GM23338 (cell line): ENCODE measurements around the gene CATSPER3. TPM values are rescaled to one million over a fixed set of nuclear protein-coding genes. Genes with fewer than 3 reads are reported as not detected.

Experiments
- ATAC-seq: fragments of 200-7000 bp; cut with Tn5 transposase; 3 replicates; pipeline ENCODE4 v1.9.1; 2020
- DNase-seq: peaks from one replicate; pipeline ENCODE4 v3.0.0-alpha.2; 2015; ENCODE audit warnings: low spot score
- H2AFZ ChIP-seq: fragments of 200-600 bp; sonication (generic); 2 replicates; pipeline ENCODE4 v1.8.0; 2016; ENCODE audit warnings: antibody characterized with exemption, mild to moderate bottlenecking, moderate library complexity
- H3F3A ChIP-seq: fragments of 200-600 bp; sonication (generic); replicated peaks from 2 replicates; pipeline ENCODE4 v1.8.0; 2017; ENCODE audit warnings: antibody characterized with exemption, mixed run types, low read depth
- H3K27ac ChIP-seq: fragments of 200-600 bp; sonication (generic); 2 replicates; pipeline ENCODE4 v1.6.1; 2016; ENCODE audit warnings: low read depth
- H3K27me3 ChIP-seq: fragments of 200-600 bp; sonication (generic); 2 replicates; pipeline ENCODE4 v1.8.0; 2016; ENCODE audit warnings: mild to moderate bottlenecking, mixed run types, moderate library complexity; ENCODE audit not compliant: insufficient read depth
- H3K36me3 ChIP-seq: fragments of 200-600 bp; sonication (generic); 2 replicates; pipeline ENCODE4 v1.8.0; 2016; ENCODE audit warnings: mild to moderate bottlenecking; ENCODE audit not compliant: insufficient read depth
- H3K4me1 ChIP-seq: fragments of 200-600 bp; sonication (generic); 2 replicates; pipeline ENCODE4 v1.8.0; 2016; ENCODE audit warnings: mild to moderate bottlenecking, moderate library complexity; ENCODE audit not compliant: insufficient read depth
- H3K4me2 ChIP-seq: fragments of 200-600 bp; sonication (generic); 2 replicates; pipeline ENCODE4 v1.7.1; 2017; ENCODE audit warnings: mixed run types
- H3K4me3 ChIP-seq: fragments of 200-600 bp; sonication (generic); 2 replicates; pipeline ENCODE4 v1.6.1; 2016; ENCODE audit warnings: mixed run types
- H3K79me2 ChIP-seq: fragments of 200-600 bp; sonication (generic); replicated peaks from 2 replicates; pipeline ENCODE4 v1.8.0; 2017; ENCODE audit warnings: mild to moderate bottlenecking; ENCODE audit not compliant: insufficient read depth
- H3K9me2 ChIP-seq: fragments of 200-600 bp; sonication (generic); 2 replicates; pipeline ENCODE4 v1.8.0; 2017; ENCODE audit not compliant: insufficient read depth
- H4K20me1 ChIP-seq: fragments of 200-600 bp; sonication (generic); replicated peaks from 2 replicates; pipeline ENCODE4 v1.8.0; 2017; ENCODE audit warnings: mild to moderate bottlenecking; ENCODE audit not compliant: insufficient read depth
- H3K27ac Mint-ChIP-seq: 2 replicates; pipeline ENCODE4 v1.8.0; 2020; ENCODE audit warnings: inconsistent platforms, mild to moderate bottlenecking, moderate library complexity, mixed read lengths
- H3K27me3 Mint-ChIP-seq: 3 replicates; pipeline ENCODE4 v1.8.0; 2022; ENCODE audit warnings: low read depth, mild to moderate bottlenecking, moderate library complexity, mixed read lengths, inconsistent platforms; ENCODE audit not compliant: insufficient read depth, poor library complexity
- H3K36me3 Mint-ChIP-seq: 3 replicates; pipeline ENCODE4 v1.8.0; 2021; ENCODE audit warnings: low read depth, mild to moderate bottlenecking, inconsistent platforms, moderate library complexity, mixed read lengths
- H3K4me1 Mint-ChIP-seq: 3 replicates; pipeline ENCODE4 v1.8.0; 2020; ENCODE audit warnings: mild to moderate bottlenecking, inconsistent platforms, mixed read lengths
- H3K4me3 Mint-ChIP-seq: 3 replicates; pipeline ENCODE4 v1.8.0; 2021; ENCODE audit warnings: moderate library complexity, mild to moderate bottlenecking, inconsistent platforms, mixed read lengths
- H3K9me3 Mint-ChIP-seq: 3 replicates; pipeline ENCODE4 v1.8.0; 2020; ENCODE audit warnings: moderate library complexity, mild to moderate bottlenecking, inconsistent platforms, mixed read lengths
- EZH2 ChIP-seq: fragments of 200-600 bp; sonication (generic); IDR thresholded peaks from one replicate; pipeline ENCODE4 v1.8.0; 2017; ENCODE audit warnings: antibody characterized with exemption, mild to moderate bottlenecking, low read depth; ENCODE audit not compliant: unreplicated experiment
- EZH2phosphoT487 ChIP-seq: fragments of 200-600 bp; sonication (generic); IDR thresholded peaks from one replicate; pipeline ENCODE4 v1.8.1; 2018; ENCODE audit warnings: antibody characterized with exemption; ENCODE audit not compliant: unreplicated experiment
- NANOG ChIP-seq: IDR thresholded peaks from 2 replicates; pipeline ENCODE4 v1.6.1; 2016; ENCODE audit warnings: antibody characterized with exemption, borderline replicate concordance
- POLR2AphosphoS5 ChIP-seq: IDR thresholded peaks from 2 replicates; pipeline ENCODE4 v1.6.1; 2016; ENCODE audit warnings: antibody characterized with exemption, low read depth
- STAT1 ChIP-seq: IDR thresholded peaks from one replicate; pipeline ENCODE4 v1.6.1; 2016; ENCODE audit warnings: antibody characterized with exemption; ENCODE audit not compliant: unreplicated experiment
- ZNF114 ChIP-seq: fragments of 250-450 bp; sonication (Bioruptor Pico); IDR thresholded peaks from 2 replicates; pipeline ENCODE4 v1.5.0; 2020; ENCODE audit warnings: mild to moderate bottlenecking, moderate library complexity
- ZNF331 ChIP-seq: fragments of 250-450 bp; sonication (Bioruptor Pico); IDR thresholded peaks from 2 replicates; pipeline ENCODE4 v1.5.0; 2020; ENCODE audit warnings: low read depth, mild to moderate bottlenecking, moderate library complexity
- polyA plus RNA-seq: library from polyadenylated mRNA; unstranded; fragments of >200 nt; fragmentation: Nextera tagmentation; extraction: Ambion mirVana; gene quantifications from 2 replicates; pipeline ENCODE4 v1.2.1, GENCODE V29; 2016
- total RNA-seq: library from RNA; depleted of rRNA; stranded (reverse); fragments of >200 nt; shearing (Covaris generic); gene quantifications from 2 replicates; pipeline ENCODE4 v1.2.3, GENCODE V29; 2014
- TF ChIP-seq, protein P1 (sequence below): IDR thresholded peaks from one replicate; pipeline ENCODE4 v1.6.1; 2018; ENCODE audit warnings: antibody characterized with exemption; ENCODE audit not compliant: unreplicated experiment
- TF ChIP-seq, protein P2 (sequence below), 2 experiments: fragments of 200-600 bp in 1 of 2; sonication (generic) in 1 of 2; conservative IDR thresholded peaks; 2 replicates each; pipeline versions ENCODE4 v1.5.1 to v1.6.1; 2016 to 2017; ENCODE audit warnings: antibody characterized with exemption in 2 of 2, low read depth in 2 of 2, mild to moderate bottlenecking in 2 of 2, moderate library complexity in 1 of 2
- TF ChIP-seq, protein P3 (sequence below): IDR thresholded peaks from 2 replicates; pipeline ENCODE4 v1.6.1; 2016; ENCODE audit warnings: antibody characterized with exemption

Gene CATSPER3
- total and polyA plus RNA-seq, 2 experiments from 2014 or later = 0.19 TPM; not detected in 1

DNA sequence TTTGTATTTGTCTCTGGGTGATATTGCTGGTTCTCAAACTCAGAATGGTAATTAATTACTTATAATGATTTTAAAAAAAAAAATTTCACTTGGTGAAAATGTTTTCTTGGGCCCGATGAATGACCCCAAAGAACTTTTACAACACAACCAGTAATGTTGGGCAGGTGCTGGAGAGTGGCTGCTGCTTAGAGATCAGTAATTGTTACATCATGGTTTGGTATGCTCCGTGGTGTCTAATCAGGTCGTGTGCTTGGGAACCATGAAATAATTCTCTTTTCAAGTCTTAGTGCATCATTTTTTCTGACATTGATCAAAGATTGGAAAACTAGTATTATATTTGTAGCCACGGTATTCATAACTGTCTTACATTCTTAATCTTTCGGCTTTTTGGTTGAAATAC, 33.5 kb upstream of the CATSPER3 start (continued):
- TF ChIP-seq, protein P1, sequence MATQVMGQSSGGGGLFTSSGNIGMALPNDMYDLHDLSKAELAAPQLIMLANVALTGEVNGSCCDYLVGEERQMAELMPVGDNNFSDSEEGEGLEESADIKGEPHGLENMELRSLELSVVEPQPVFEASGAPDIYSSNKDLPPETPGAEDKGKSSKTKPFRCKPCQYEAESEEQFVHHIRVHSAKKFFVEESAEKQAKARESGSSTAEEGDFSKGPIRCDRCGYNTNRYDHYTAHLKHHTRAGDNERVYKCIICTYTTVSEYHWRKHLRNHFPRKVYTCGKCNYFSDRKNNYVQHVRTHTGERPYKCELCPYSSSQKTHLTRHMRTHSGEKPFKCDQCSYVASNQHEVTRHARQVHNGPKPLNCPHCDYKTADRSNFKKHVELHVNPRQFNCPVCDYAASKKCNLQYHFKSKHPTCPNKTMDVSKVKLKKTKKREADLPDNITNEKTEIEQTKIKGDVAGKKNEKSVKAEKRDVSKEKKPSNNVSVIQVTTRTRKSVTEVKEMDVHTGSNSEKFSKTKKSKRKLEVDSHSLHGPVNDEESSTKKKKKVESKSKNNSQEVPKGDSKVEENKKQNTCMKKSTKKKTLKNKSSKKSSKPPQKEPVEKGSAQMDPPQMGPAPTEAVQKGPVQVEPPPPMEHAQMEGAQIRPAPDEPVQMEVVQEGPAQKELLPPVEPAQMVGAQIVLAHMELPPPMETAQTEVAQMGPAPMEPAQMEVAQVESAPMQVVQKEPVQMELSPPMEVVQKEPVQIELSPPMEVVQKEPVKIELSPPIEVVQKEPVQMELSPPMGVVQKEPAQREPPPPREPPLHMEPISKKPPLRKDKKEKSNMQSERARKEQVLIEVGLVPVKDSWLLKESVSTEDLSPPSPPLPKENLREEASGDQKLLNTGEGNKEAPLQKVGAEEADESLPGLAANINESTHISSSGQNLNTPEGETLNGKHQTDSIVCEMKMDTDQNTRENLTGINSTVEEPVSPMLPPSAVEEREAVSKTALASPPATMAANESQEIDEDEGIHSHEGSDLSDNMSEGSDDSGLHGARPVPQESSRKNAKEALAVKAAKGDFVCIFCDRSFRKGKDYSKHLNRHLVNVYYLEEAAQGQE = no peak
- TF ChIP-seq POLR2AphosphoS5 (no peak), ZNF114 (CRISPR knock-in tag) (no peak), STAT1 (no peak), EZH2 (no peak), EZH2phosphoT487 (no peak), ZNF331 (CRISPR knock-in tag) (no peak)
- TF ChIP-seq, protein P2, sequence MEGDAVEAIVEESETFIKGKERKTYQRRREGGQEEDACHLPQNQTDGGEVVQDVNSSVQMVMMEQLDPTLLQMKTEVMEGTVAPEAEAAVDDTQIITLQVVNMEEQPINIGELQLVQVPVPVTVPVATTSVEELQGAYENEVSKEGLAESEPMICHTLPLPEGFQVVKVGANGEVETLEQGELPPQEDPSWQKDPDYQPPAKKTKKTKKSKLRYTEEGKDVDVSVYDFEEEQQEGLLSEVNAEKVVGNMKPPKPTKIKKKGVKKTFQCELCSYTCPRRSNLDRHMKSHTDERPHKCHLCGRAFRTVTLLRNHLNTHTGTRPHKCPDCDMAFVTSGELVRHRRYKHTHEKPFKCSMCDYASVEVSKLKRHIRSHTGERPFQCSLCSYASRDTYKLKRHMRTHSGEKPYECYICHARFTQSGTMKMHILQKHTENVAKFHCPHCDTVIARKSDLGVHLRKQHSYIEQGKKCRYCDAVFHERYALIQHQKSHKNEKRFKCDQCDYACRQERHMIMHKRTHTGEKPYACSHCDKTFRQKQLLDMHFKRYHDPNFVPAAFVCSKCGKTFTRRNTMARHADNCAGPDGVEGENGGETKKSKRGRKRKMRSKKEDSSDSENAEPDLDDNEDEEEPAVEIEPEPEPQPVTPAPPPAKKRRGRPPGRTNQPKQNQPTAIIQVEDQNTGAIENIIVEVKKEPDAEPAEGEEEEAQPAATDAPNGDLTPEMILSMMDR (conservative IDR thresholded peaks at IDR 0.05; ENCODE audit: low read depth in 2 of 2) = no peak

DNA sequence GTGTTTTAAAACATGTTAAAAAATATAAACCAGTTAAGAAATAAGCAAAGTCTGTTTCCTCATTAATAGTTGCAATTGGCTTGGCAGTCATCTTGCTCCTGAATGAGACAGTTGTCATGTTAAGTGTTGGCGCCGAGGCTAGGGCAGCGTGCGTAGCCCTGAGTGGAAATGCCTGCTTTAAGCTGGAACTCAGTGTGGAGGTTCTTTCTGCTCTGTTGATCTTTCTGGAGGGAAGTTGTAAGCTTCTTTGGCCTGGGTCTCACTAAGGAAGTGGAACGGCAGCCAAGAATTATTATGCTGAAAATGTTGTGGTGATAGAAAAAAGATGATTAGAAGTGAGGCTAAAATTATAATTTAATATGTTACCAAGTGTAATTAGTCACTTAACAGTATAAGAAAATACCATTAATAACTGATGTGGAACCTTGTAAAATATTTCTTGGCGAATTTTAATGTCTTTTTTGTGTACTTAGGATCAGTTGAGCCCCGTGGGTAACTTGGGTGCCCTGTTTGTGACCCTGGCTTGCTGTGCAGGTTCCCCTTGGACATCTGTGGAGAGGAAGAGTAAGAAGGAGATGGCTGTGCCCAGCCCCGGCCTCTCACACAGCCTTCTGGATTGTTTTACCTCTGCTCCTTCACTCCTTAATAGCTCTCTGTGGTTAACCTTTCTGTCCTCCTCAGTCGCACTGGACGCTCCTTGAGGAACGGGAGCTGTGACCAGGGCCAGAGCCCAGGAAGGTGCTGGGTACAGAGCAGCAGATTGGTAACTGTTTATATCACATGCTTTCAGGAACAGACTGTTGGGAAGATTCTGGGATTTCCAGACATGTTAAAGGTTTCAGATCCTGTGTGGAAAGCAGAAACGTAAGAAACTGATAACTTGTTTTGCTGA, 31.8 kb upstream of the CATSPER3 start:
- H3K4me3 ChIP-seq = no peak overlapping the region
- H3K4me3 Mint-ChIP-seq = no peak overlapping the region
- H3K9me2 ChIP-seq = no peaks in the 10 kb centered on the region
- no peaks in the 10 kb centered on the region for H3K27me3 ChIP-seq
- H3K9me3 Mint-ChIP-seq = no peaks in the 10 kb centered on the region
- H3K4me1 Mint-ChIP-seq = peaks cover 4% of the 10 kb centered on the region; the same call in 2 of the 3 replicates
- ATAC-seq (no peak), DNase-seq (no peak)
- no peak overlapping the region for H3K27ac Mint-ChIP-seq
- H3F3A ChIP-seq = no peaks in the 10 kb centered on the region
- H3K36me3 Mint-ChIP-seq = peaks cover 16% of the 10 kb centered on the region; the same call in 2 of the 3 replicates
- no peak overlapping the region for H3K27ac ChIP-seq
- no peaks in the 10 kb centered on the region for H3K4me1 ChIP-seq
- 0 out of 2 replicates have a peak, but pooled peaks cover 3% of the 10 kb centered on the region for H3K36me3 ChIP-seq
- H3K79me2 ChIP-seq = no peaks in the 10 kb centered on the region
- no peaks in the 10 kb centered on the region for H3K27me3 Mint-ChIP-seq
- H3K4me2 ChIP-seq = no peak overlapping the region
- no peaks in the 10 kb centered on the region for H4K20me1 ChIP-seq
- no peak overlapping the region for H2AFZ ChIP-seq
- TF ChIP-seq ZNF114 (CRISPR knock-in tag) = no peak
- TF ChIP-seq, protein P2 (conservative IDR thresholded peaks at IDR 0.05; ENCODE audit: low read depth in 2 of 2) = no peak
- no peak for TF ChIP-seq STAT1
- TF ChIP-seq EZH2 = no peak
- TF ChIP-seq EZH2phosphoT487 = no peak
- no peak for TF ChIP-seq NANOG
- TF ChIP-seq, protein P3, sequence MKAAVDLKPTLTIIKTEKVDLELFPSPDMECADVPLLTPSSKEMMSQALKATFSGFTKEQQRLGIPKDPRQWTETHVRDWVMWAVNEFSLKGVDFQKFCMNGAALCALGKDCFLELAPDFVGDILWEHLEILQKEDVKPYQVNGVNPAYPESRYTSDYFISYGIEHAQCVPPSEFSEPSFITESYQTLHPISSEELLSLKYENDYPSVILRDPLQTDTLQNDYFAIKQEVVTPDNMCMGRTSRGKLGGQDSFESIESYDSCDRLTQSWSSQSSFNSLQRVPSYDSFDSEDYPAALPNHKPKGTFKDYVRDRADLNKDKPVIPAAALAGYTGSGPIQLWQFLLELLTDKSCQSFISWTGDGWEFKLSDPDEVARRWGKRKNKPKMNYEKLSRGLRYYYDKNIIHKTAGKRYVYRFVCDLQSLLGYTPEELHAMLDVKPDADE = no peak
- TF ChIP-seq ZNF331 (CRISPR knock-in tag) = no peak
